ENCODE data around the gene ZBTB46.
"Not testable (repeated sequence)": the region's sequence is repeated elsewhere in the genome, so short reads cannot be mapped to it uniquely, and the experiment has no call there.

ZBTB46 gene

DNA sequence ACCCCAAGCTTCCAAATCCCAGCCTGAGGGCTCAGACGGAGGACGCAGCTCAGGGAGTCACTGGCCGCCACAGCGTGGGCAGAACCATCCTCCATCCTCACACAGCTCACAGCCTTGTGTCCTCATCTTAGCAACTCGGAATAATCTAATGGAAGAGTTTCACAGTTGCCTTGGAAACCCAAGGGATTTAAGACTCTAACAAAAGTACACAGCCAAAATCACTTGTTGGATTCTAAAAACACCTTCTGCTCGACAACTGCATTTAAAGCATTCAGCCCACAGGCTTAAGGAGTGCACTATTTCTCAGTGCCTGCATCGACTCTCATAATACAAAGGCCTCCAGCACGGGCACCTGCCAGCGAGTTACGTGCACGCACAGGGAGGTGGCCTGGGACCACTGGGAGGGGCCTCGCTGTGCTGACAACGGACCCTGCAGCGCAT, 45.4 kb downstream of the ZBTB46 start:
- no peak for DNase-seq

DNA sequence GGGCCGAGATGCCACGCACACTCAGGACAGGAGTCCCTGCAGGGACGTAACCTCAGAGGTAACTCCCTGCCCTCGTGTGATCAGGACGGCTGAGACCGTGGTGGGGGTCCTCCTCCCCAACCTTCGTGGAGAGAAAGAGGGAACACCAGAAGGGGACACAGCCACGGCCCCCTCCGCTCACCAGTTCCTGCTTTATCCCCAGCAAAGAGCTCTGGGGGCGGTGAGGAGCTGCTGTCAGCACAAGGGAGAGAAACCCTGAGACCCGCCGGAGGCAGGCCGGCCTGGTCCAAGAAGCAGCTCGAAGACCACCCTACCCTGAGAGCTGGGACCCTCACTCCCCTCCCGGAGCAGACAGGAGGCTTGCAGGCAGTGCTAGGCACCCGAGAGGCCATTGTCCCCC, 47.1 kb downstream of the ZBTB46 start:
- DNase-seq: no peak

DNA sequence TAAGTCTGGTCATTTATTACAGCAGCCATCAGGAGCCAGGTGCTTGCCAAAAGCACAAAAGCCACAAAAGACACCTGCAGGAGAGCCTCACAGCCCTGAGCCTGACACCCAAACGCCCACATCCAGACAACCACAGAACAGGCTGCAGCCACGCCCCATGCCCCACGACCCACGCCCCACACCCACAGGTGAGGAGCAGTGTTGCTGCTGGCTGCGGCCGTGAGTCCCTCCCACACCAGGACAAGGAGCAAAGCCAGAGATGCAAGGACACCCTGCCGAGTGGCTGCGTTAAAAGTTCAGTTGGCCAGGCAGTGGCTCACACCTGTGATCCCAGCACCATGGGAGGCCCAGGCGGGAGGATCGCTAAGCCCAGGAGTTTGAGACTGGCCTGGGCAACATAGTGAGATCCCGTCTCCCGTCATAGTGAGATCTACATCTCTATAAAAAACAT, 48.5 kb downstream of the ZBTB46 start:
- no peak for DNase-seq

DNA sequence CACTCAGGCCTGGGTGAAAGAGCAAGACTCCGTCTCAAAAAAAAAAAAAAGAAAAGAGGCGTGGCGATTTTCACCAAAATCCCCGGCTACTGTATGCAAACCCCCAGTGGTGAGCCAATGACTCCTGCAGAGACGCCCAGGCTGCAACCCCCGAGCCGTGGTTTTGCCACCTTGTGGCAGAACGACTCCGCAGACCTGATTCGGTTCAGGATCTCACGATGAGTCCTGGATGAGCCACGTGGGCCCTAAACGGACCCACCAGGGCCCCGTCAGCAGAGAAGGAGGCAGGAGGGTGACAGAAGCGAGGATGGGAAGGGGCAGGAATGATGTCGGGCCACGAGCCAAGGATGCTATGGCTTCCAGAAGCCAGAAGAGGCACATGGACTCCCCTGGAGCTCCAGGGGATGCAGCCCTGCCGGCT, 49.0 kb downstream of the ZBTB46 start:
- no peak for DNase-seq

DNA sequence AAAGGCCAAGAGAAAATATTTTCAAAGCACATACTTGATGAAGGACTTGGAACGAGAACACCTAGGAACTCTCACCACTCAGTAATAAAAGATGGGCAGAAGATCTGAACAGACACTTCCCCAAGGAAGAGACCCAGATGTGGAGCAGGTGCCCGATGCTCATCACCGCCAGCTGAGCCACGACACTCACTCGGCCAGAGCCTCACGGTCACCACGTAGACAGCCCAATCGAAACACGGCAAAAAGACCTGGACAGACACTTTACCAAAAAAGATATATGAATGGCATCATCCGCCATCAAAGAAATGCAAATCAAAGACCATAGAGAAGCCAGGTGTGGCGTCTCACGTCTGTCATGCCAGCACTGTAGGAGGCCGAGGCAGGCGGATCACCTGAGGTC, 49.9 kb downstream of the ZBTB46 start:
- peak; percentile 30 for DNase-seq

DNA sequence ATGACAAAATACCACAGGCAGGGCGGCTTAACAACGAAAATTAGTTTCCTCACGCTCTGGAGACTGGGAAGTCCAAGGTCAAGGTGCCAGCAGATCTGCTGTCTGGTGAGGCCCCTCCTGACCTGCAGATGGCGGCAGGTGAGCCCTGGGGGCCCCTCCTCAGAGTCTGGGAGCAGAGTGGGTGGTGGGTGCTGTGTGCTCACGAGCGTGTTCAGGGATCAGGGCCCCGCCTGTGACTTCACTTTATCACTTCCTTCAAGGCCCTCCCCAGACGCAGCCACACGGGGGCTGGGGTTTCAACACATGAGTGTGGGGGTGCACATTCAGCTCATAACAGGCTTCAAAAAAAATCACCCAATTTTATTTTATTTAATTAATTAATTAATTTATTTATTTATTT, 52.2 kb downstream of the ZBTB46 start:
- peak; percentile 34 for DNase-seq

DNA sequence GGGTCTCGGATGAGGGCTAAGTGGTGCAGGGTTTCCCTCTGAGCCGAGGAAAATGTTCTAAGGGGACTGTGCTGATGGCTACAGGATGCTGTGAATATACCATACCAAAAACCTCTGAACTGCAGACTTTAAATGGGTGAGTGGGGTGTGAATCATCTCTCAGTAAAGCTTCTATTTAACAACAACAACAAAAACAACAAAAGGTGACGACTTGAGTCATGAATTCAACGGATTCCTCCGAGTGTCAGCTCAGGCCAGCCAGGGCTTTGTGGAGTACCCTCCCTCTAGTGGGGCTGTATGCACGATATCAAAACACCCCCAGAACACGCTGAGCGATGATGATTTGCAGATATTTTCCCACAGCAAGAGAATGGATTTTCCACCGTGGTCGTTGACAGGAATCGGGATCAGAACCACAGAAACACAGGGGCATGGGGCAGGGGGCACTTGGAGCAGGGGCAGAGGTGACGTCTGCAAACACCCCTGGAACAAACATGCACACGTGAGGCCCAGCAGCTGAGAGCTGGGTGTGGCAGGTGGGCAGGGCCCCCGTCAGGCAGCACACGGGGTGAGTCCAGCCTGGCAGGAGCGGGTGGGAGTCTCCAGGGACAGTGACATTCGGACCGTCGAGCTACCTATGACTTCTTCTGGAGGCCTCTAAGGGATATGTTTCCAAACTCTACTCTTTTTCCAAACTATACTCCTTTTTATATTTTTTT, 52.9 kb downstream of the ZBTB46 start:
- DNase-seq: peak; percentile 7

DNA sequence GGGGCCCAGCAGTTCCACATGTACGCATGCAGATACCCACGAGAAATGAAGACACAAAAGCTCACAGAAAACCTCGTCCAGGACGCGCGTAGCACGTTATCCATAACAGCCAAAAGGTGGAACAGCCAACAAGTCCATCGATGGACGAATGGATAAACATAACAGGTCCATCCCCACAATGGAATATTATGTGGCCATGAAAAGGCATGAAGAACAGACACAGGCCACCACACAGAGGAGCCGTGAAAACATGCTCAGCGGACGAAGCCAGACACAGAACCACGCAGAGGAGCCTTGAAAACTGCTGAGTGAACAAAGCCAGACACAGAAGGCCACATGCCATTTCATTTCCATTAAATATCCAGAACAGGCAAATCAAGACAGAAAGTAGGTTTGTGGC, 53.5 kb downstream of the ZBTB46 start:
- peak; percentile 24 for DNase-seq

DNA sequence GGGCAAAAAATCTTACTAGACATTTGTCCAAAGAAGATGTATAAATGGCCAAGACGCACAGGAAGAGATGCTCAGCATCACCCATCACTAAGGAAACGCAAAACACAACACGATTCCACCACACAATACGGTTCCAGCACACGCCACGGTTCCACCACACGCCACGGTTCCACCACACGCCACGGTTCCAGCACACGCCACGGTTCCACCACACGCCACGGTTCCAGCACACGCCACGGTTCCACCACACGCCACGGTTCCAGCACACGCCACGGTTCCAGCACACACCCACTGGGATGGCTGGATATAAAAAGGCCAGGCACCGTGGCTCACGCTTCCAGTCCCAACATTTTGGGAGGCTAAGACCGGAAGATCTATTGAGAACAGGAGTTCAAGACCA, 54.2 kb downstream of the ZBTB46 start:
- DNase-seq: not testable (repeated sequence)

DNA sequence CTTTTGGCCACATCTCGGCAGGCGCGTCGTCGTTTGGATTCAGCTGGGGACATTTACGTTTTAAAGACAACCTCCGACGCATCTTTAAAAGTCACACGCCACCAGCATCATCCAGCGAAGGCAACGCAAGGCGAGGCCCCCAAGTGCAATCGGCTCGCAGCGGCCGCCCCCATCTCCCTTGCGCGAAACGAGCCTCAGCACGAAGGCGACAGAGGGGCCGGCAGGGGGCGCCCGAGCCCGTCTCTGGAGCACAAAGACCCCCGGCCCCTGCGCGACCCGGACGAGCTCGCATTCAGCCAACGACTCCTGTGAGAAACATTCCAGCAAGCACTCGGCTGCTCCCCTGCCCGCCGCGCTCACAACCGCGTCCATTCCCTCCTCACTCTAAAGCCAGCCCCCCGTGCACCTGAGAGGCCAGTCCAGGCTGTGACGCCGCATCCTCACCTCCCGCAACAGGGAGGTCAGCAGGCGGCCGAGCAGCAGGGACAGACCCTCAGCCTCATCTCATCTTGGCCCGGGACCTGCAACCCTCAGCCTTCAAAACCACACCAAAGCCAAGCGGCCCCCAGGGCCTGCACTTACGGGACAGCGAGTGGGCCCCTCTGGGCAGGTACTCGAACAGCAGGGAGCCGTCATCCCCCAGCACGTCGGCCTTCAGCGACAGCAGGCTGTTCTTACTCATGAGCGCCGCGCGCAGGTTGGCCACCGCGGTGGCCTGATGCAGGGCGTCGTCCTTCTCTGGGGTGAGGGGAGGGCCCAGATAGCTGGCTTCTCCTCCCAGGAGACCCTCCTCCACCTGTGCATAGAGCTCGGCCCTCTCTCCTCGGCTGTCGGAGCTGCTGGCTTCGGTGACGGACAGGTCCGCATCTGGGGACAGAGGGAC, 55.7 kb downstream of the ZBTB46 start:
- peak; percentile 84 for DNase-seq

DNA sequence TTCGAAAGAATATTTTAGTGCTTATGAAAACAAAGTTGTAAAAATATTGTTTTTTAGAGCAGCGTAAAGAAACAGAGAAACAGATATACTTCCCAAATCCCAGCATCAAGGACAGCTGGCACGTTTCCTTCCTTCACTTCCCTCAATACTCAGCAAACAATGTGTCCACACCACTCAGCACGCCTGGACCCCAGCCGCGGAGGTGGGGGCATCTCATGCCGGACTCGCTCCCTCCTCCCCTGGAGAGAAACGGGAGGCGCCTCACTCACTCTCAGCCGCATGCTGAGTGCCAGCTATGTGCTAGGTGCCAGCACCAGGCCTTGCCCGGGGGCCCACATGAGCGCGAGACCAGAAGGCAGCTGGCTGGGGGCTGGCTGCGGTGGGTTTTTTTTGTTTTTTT, 56.8 kb downstream of the ZBTB46 start:
- no peak for DNase-seq

DNA sequence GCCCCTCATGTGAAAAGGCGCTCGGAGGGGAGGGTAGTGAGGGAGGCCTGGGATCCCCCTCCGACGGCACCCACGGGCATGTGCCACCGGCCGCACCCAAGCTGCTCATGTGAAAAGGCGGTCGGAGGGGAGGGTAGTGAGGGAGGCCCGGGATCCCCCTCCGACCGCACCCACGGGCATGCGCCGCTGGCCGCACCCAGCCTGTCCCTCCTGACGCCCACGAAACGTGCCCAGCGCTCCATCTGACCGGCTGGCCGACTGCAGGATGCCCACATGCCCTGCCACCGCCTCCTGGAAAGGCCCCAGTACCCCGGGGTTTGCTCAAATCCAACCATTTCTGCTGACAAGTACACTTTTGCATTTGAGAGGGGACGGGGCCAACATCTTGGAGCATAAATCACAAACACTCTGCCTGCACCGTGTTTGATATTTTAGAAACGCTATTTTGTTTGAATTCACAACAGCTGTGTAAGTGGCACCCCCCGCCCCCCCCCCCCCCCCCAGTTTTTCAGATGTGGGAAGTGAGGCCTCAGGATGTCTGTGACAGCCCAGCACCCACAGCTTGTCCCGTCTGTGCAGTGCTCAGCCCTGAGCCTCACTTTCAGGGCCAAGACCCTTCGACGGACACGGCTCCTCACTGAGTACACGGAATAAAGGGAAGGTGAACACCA, 57.4 kb downstream of the ZBTB46 start:
- no peak for DNase-seq

DNA sequence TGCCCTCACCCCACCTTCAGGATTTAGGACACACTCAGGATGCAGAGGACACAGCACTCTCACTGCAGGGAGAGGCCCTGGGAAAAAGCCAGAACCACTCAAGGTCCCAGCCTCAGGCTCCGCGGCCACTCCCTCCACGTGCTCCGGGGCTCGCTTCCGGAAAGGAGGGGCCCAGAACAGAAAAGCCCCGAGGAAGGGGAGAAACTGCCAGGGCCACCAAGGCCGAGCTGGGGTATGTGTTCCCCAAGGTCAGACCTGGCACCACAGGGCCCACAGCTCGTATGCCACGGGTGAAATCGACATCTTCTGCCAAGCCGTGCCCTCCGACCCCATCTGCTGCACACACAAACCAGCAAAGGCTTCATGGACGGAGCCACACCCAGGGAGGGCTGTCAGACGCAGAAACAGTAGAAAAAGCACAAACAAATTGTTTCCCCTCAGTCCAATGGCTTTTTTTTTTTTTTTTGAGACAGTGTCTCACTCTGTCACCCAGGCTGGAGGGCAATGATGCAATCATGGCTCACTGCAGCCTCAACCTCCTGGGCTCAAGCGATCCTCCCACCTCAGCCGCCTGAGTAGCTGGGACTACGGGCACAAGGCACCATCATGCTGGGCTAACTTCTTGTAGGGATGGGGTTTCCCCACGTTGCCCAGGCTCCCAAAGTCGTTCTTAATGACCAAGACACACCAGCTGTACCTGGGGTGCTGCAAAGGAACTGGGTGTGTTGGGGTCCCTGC, 58.1 kb downstream of the ZBTB46 start:
- no peak for DNase-seq

DNA sequence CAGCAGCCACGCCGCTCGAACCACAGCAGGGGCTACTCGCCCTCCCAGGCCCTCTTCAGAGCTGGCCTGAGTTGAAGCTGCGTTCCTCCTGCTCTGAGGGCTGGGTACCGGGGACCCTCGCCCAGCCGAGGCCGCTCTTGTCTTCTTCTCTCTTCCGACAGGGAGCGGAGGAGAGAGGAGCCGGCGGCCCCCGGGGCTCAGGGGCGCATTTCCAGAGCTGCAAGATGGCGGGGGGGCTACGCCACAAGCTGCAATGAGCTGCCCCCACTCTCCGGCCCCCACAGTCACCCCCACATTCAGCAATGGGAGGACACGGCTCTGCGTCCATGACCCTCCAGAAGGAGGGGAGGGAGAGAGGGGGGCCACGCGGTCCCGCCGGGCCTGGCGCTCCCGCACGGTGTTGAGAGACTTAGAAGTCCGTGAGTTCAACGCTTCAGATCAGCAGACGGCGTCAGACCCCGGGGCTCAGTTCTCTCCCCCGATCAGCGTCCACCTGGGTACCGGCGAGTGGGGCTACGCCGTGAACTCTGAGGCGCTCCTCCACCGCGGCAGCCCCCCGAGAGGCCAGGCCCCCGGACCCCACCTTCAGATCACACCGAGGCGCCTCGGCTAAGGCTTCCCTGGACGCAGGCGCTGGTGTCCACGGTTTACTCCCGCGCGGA, 59.9 kb downstream of the ZBTB46 start:
- no peak for DNase-seq

DNA sequence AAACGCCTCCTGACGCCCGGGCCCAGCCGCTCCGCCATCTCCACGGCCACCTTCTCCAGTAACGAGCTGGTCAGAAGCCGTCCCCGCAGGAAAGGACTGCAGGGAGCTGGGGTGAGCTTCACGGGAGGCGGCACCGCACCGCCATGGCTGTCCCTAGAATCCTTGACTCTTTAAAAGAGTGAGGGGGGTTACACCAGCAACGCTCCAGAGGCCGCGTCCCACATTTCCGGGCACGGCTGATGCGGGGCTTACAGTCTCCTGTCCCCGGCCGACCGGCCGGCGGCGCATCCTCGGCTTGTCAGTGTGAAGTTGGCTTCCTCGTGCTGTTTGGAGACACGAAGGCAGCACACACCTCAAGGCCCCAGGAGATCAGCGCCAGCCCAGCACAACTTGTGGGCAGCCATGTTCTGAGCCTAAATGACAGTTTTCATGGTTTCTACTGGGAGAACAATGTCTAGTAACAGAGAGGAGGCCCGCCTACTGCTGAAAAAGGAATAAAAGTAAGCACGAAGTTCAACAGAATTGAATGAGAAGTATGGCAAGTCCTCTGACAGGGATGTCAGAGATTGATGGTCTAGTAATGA, 61.1 kb downstream of the ZBTB46 start:
- no peak for DNase-seq

DNA sequence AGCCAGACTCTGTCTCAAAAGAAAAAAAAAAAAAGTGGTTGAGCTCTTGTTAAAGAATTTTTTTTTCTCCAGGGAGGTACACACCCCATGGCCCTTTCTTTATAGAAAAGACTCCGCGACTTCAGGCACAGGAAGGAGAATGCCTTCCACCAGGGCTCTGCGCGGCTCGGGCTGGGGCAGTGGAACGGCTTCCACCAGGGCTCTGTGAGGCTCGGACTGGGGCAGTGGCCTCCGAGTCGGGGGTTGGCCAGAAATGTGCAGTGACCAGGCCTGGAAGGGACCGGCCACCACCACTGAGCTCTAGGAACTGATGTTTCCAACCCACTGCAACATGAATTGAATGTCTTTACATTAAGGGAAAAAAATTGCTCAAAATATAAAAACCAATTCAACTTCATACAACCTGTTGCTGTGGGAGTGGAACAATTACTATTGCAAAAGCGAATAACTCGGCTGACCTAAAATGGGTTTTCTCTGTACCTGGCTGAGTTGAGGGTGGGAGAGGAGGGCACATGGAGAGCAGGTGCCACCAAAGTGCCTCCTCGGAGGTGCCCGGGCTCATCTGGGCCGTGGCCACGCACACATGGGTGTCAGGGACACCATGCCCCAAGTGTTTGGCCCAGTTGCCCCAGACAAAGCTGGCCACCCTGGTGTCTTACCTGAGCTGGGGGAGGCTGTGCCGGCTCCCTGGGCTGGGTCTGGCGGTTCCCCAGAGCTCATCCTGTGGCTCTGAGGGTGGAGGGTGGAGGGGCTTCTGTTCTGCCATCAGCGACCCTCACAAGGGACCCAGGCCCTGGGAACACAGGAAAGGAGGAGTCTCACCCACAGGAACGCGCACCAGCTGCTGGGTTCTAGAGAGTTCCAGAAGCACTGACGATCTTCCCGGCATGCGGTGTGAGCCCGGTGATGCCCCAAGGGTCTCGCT, 62.2 kb downstream of the ZBTB46 start:
- no peak for DNase-seq

DNA sequence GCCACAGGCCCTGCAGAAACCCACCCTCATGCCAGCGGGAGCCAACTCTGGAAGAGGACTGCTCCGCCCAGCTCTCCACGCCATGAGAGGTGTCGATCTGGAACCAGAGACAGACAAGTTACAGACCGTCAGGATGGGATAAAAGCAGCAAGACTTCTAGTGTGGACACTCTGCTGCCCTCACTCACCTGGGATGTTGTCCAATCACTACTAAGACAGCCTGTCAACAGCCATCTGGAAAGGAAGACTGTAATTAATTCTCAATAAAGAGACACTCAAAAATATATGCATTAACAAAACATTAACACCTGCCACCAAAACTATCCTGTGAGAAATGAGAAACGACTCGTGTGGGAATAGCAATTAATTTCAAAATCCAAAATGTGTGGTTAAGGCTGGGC, 63.2 kb downstream of the ZBTB46 start:
- no peak for DNase-seq

DNA sequence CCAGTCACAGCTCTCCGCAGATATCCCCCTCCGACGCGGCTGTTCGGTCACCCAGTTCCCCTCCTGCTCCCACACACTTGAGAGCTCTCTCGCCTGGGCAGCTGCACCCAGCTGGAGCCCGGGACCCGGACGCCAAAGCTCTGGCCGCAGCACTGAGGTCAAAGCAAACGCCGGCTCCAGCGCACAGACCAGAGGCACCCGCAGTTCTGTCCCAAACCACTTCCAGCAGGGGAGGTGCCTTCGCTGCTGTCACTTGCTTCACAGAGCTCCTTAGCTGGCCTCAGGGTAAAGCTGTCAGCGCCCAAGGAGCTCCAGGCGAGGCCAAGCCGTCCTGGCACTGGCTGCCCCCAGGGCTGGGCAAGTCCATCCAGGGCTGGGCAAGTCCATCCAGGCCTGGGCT, 63.6 kb downstream of the ZBTB46 start:
- DNase-seq: no peak

DNA sequence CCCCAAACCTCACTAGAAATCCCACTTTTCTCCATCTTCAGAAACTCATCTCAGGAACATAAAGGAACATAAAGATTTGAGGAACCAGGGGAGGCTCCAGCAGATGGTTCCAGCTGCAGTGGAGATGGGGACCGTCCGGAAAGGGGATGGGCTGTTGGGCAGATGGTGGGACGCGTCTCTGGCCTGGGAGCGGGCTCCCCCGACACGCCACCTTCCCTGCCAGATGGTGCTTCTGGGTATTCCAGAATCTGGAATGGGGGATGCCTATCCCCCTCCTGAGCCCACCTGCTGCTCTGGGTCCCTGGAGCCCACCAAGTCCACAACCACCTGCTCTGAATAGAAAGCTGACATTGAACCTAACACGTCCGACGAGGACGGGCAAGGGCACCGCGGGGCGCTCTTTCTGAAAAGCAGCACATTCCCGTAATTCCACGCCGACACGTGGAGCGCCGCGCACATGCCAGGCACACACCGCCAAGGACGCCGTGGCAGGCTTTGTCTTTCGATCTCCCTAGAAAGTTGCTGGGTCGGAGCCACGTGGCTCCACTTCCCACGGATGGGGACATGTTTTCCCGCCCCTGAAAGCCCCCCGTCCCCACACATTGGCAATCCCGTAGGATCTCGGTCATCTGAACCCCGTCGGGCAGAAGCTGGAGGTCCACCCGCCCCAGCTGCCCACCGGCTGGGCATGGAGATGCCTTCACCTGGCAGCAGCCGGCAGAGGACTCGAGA, 64.2 kb downstream of the ZBTB46 start:
- no peak for DNase-seq

DNA sequence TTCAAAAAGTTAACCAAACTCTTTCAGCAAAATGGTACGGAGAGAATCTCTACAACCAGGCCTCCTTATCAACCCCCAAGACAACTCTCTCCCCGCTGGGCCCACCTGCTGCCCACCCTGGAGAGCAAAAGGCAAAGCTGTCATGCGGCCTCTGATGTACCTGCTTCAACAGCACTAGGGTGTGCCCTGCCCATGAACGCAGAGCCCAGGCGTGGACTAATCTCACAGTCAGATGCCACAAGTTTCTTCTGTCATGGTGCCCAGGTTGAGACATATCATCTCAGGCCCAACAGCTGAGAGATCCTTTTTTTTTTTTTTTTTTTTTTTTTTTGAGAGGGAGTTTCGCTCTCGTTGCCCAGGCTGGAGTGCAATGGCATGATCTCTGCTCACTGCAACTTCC, 65.2 kb downstream of the ZBTB46 start:
- no peak for DNase-seq

Data from right forelimb (tissue), 1 donor.